HL-60 (cell line): ENCODE results near the gene TNFSF4.

Source experiments
- DNase-seq, 2 experiments: peaks; one replicate each; pipeline ENCODE4 v3.0.0-alpha.2; 2010 to 2020; ENCODE audit warnings: low read depth in 1 of 2, low spot score in 1 of 2
- H3K27ac ChIP-seq: fragments of 250-450 bp; sonication (Bioruptor Pico); replicated peaks from 2 replicates; pipeline ENCODE4 v1.5.1; 2020; ENCODE audit warnings: mild to moderate bottlenecking, moderate library complexity
- H3K27me3 ChIP-seq: fragments of 250-450 bp; sonication (Bioruptor Pico); 2 replicates; pipeline ENCODE4 v1.5.1; 2021; ENCODE audit warnings: mild to moderate bottlenecking, moderate library complexity; ENCODE audit not compliant: insufficient read depth, poor library complexity, severe bottlenecking
- H3K4me3 ChIP-seq: replicated peaks from 2 replicates; pipeline ENCODE4 v1.5.1; 2011; ENCODE audit warnings: mild to moderate bottlenecking, control low read depth, low read length; ENCODE audit not compliant: insufficient read depth
- GABPA ChIP-seq: IDR thresholded peaks from 2 replicates; pipeline ENCODE4 v1.6.1; 2012; ENCODE audit warnings: low read depth
- POLR2AphosphoS5 ChIP-seq: IDR thresholded peaks from 2 replicates; pipeline ENCODE4 v1.6.1; 2012; ENCODE audit warnings: low read depth
- SPI1 ChIP-seq: IDR thresholded peaks from 2 replicates; pipeline ENCODE4 v1.6.1; 2012; ENCODE audit warnings: low read depth, mild to moderate bottlenecking, borderline replicate concordance
- long read RNA-seq: library from polyadenylated mRNA; unstranded; transcript quantifications from one replicate; pipeline ENCODE4 v2.0.0, GENCODE V29; 2020
- TF ChIP-seq, protein P1 (sequence below): IDR thresholded peaks from one replicate; pipeline ENCODE4 v1.5.1; 2011; ENCODE audit warnings: low read length, control low read depth, inconsistent platforms; ENCODE audit not compliant: insufficient read depth
- TF ChIP-seq, protein P2 (sequence below): IDR thresholded peaks from 2 replicates; pipeline ENCODE4 v1.6.1; 2012; ENCODE audit warnings: low read depth; ENCODE audit not compliant: insufficient replicate concordance

TNFSF4 gene, protein sequence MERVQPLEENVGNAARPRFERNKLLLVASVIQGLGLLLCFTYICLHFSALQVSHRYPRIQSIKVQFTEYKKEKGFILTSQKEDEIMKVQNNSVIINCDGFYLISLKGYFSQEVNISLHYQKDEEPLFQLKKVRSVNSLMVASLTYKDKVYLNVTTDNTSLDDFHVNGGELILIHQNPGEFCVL
- long read RNA-seq, result 0 reads

DNA sequence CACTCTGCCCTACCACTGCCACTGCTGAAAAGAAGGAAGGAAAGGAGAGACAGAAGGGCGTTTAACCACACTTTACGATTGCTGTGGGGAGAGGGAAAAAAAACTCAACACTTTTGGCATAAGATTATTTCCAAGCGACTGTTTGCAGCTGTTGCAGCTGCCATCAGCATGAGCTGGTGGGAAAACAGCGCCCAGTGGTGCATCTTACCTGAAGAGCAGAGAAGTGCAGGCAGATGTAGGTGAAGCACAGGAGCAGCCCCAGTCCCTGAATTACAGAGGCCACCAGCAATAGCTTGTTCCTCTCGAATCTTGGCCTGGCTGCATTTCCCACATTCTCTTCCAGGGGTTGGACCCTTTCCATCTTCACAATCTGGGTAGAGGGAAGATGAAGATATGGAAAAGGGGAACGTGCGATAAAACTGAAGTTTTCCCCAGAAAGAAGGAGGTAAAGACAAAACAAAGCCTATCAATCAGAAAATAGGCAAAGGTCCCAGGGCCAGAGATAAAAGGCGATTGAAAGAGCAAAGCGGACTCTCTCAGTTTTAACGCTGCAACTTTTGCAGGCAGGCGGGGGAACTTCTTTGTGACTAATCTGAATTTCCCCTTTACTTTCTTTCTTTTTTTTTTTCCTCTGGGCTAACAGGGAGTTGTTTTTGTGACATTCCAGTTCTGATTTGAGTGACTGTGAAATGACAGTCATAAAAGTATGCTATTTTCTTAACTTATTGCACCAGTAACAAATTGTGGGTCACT is at the start of gene TNFSF4:
Gene TNFSF4 (minus strand): TSS at position 516 of the 753 bp plus-strand sequence. CDS start 155 bp downstream, at position 361.
- Histone ChIP-seq H3K4me3 (no peak within 1 kb of the TSS), H3K27ac (peak within 1 kb of the TSS; percentile 60), H3K27me3 (no peaks in the 10 kb centered on the region)
- DNase-seq, result peak; percentile 37 to 71
- TF ChIP-seq, protein P1, sequence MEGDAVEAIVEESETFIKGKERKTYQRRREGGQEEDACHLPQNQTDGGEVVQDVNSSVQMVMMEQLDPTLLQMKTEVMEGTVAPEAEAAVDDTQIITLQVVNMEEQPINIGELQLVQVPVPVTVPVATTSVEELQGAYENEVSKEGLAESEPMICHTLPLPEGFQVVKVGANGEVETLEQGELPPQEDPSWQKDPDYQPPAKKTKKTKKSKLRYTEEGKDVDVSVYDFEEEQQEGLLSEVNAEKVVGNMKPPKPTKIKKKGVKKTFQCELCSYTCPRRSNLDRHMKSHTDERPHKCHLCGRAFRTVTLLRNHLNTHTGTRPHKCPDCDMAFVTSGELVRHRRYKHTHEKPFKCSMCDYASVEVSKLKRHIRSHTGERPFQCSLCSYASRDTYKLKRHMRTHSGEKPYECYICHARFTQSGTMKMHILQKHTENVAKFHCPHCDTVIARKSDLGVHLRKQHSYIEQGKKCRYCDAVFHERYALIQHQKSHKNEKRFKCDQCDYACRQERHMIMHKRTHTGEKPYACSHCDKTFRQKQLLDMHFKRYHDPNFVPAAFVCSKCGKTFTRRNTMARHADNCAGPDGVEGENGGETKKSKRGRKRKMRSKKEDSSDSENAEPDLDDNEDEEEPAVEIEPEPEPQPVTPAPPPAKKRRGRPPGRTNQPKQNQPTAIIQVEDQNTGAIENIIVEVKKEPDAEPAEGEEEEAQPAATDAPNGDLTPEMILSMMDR, result no peak
- TF ChIP-seq POLR2AphosphoS5 (no peak), GABPA (no peak), SPI1 (no peak)
- TF ChIP-seq, protein P2, sequence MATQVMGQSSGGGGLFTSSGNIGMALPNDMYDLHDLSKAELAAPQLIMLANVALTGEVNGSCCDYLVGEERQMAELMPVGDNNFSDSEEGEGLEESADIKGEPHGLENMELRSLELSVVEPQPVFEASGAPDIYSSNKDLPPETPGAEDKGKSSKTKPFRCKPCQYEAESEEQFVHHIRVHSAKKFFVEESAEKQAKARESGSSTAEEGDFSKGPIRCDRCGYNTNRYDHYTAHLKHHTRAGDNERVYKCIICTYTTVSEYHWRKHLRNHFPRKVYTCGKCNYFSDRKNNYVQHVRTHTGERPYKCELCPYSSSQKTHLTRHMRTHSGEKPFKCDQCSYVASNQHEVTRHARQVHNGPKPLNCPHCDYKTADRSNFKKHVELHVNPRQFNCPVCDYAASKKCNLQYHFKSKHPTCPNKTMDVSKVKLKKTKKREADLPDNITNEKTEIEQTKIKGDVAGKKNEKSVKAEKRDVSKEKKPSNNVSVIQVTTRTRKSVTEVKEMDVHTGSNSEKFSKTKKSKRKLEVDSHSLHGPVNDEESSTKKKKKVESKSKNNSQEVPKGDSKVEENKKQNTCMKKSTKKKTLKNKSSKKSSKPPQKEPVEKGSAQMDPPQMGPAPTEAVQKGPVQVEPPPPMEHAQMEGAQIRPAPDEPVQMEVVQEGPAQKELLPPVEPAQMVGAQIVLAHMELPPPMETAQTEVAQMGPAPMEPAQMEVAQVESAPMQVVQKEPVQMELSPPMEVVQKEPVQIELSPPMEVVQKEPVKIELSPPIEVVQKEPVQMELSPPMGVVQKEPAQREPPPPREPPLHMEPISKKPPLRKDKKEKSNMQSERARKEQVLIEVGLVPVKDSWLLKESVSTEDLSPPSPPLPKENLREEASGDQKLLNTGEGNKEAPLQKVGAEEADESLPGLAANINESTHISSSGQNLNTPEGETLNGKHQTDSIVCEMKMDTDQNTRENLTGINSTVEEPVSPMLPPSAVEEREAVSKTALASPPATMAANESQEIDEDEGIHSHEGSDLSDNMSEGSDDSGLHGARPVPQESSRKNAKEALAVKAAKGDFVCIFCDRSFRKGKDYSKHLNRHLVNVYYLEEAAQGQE, result no peak

DNA sequence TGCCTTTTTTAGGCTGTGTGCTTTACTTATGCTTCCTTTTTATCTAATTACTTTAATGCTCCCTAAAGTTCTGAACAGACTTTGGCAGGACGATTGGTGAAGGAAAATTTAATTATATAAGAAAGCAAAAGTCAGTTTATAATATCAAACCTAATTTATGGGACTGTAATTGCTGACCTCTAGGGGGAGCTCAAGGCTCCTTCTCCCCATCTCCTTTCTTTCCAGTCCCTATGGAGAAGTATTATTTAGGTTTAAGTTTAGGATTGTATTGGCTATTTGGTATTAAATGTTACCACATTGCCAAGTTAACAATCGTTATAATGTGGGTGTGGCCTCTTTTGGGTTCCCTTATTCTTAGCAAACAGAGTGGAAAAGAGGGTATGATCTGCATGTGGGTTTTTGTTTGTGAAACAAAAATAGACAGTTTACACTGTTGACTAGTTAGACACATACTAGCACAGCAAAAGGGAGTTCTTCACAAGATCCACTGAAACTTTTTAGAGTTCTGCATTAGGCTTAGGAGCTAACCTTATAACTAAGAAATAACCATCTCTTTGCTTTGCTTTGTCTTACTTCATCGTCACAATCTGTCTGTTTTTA is 48.2 kb upstream of the TNFSF4 start:
- H3K27ac ChIP-seq, result no peak overlapping the region
- H3K4me3 ChIP-seq, result no peak overlapping the region
- no peaks in the 10 kb centered on the region for H3K27me3 ChIP-seq
- TF ChIP-seq, protein P2, result no peak
- TF ChIP-seq GABPA, result no peak
- no peak for TF ChIP-seq SPI1
- TF ChIP-seq POLR2AphosphoS5, result no peak
- TF ChIP-seq, protein P1, result peak; percentile 71
- peak; percentile 2 to 13 for DNase-seq

DNA sequence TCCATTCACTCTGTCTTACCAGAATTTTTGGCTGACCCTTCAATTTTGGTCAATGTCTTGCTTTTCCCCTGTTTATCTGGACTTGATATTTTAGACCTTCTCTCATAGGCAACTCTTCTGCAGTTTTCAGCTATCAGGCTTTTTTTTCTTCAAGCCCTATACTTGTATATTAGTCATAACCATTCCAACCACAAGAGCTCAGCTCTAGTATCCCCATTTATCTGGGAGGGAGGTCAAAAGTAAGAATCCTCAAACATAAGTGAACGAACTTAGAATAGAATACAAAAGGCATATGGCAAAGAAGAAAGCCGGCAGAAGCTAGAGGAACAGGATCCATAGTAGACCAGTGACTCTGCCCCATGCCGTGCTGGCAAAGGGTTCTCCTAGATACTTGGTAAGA is 45.9 kb upstream of the TNFSF4 start:
- Histone ChIP-seq H3K27ac (no peak overlapping the region), H3K27me3 (no peaks in the 10 kb centered on the region), H3K4me3 (no peak overlapping the region)
- no peak for DNase-seq
- TF ChIP-seq POLR2AphosphoS5 (no peak), SPI1 (no peak)

DNA sequence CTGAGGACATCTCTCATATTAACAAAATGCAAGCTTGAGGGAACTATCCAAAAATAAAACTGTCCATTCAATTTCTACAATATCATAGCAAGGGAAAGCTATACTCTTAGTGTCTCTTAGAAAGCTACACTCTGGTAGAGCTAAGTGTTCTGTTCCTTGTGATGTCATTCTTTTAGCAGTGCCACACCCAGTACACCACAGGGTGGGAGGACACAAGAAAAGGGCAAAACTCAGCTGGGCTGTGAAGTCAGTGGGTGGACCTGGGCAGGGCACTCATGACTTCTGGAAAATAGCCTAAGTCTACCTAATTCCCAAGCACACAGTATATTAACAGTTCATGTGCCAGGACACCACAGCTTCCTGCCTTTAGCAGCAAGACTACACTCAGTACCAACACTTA is 42.2 kb upstream of the TNFSF4 start:
- H3K27me3 ChIP-seq, result no peaks in the 10 kb centered on the region
- no peak overlapping the region for H3K4me3 ChIP-seq
- no peak overlapping the region for H3K27ac ChIP-seq
- TF ChIP-seq POLR2AphosphoS5 (no peak), SPI1 (no peak), GABPA (no peak)
- TF ChIP-seq, protein P2, result no peak
- TF ChIP-seq, protein P1, result no peak
- no peak for DNase-seq
